H1 (cell line): ENCODE measurements around the gene TLR2.

Experiments
- EZH2 ChIP-seq: fragments of 200-600 bp; sonication (generic); IDR thresholded peaks from 2 replicates; pipeline ENCODE4 v1.7.1; 2012; ENCODE audit warnings: low read depth, mild to moderate bottlenecking, moderate library complexity, low read length, inconsistent platforms; ENCODE audit not compliant: severe bottlenecking
- GTF2F1 ChIP-seq: IDR thresholded peaks from 2 replicates; pipeline ENCODE4 v1.6.1; 2012; ENCODE audit warnings: low read depth, low read length, improper control_type of control experiment, borderline replicate concordance
- NRF1 ChIP-seq: IDR thresholded peaks from 2 replicates; pipeline ENCODE4 v1.6.1; 2011; ENCODE audit warnings: mild to moderate bottlenecking, low read depth, low read length, improper control_type of control experiment
- TEAD4 ChIP-seq: IDR thresholded peaks from 2 replicates; pipeline ENCODE4 v1.6.1; 2012; ENCODE audit warnings: low read depth, low read length, inconsistent platforms, mixed read lengths
- TF ChIP-seq, protein P1 (sequence below), 3 experiments: IDR thresholded peaks; 1 replicate in 2 of 3; 2 replicates in 1 of 3; pipeline versions ENCODE4 v1.5.1 to v1.6.1; 2011; ENCODE audit warnings: low read length in 3 of 3, mild to moderate bottlenecking in 3 of 3, inconsistent platforms in 2 of 3, low read depth in 1 of 3, moderate library complexity in 1 of 3; ENCODE audit not compliant: insufficient read depth in 1 of 3; ENCODE audit errors: control extremely low read depth in 1 of 3
- TF ChIP-seq, protein P2 (sequence below): IDR thresholded peaks from 2 replicates; pipeline ENCODE4 v1.6.1; 2011; ENCODE audit warnings: low read depth, mild to moderate bottlenecking, low read length; ENCODE audit not compliant: insufficient read depth

DNA sequence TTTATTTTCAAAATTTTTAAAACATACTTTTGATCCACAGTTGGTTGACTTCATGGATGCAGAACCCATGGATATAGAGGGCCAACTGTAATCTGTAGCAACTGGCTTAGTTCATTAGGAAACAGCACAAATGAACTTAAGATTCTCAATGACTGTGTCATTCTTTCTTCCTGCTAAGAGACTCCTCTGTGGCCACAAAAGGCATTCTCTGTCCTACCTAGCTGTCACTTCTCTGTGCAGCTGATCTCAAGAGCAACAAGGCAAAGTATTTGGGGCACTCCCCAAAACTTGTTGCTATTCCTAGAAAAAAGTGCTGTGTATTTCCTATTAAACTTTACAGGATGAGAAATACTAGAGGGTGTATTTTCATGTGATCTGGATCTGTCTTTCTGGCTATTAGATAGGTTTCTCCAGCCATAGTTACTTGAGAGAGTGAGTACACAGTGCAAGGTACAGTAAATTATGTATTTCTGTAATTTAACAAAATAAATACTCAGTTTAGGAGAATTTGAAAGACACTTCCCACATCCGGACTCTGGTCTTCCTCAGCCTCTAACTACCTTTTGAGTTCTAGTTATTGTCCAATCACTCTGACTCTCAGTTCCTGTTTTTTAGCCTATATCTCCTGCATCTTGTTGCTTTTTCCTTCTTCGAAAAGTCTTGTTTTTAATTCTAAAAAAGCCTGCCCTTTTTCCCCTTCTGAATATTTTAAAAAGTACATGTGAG lies 21.8 kb downstream of the TLR2 start:
- TF ChIP-seq, protein P1, sequence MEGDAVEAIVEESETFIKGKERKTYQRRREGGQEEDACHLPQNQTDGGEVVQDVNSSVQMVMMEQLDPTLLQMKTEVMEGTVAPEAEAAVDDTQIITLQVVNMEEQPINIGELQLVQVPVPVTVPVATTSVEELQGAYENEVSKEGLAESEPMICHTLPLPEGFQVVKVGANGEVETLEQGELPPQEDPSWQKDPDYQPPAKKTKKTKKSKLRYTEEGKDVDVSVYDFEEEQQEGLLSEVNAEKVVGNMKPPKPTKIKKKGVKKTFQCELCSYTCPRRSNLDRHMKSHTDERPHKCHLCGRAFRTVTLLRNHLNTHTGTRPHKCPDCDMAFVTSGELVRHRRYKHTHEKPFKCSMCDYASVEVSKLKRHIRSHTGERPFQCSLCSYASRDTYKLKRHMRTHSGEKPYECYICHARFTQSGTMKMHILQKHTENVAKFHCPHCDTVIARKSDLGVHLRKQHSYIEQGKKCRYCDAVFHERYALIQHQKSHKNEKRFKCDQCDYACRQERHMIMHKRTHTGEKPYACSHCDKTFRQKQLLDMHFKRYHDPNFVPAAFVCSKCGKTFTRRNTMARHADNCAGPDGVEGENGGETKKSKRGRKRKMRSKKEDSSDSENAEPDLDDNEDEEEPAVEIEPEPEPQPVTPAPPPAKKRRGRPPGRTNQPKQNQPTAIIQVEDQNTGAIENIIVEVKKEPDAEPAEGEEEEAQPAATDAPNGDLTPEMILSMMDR (IDR thresholded peaks at IDR 0.05; ENCODE audit: control extremely low read depth in 1 of 3, insufficient read depth in 1 of 3, low read depth in 1 of 3, low read length in 3 of 3), result no peak
- no peak for TF ChIP-seq TEAD4
- TF ChIP-seq, protein P2, sequence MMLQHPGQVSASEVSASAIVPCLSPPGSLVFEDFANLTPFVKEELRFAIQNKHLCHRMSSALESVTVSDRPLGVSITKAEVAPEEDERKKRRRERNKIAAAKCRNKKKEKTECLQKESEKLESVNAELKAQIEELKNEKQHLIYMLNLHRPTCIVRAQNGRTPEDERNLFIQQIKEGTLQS, result no peak
- TF ChIP-seq GTF2F1, result no peak
- TF ChIP-seq NRF1, result no peak
- TF ChIP-seq EZH2, result no peak
